ENCODE measurements around the gene LCP1. TPM values are rescaled to one million over a fixed set of nuclear protein-coding genes. Genes with fewer than 3 reads are reported as not detected.

Gene LCP1
- total and polyA plus RNA-seq, 9 of the 15 experiments (the other 6 are each of a cell fraction or from before 2014, with no cell fraction given): 83.0 to 255 (median 163) TPM

GRCh38 chr13:46126552-46127357 is 55.2 kb downstream of the LCP1 start (continued):
- no peak for TF ChIP-seq HMGN3 (IDR thresholded peaks at IDR 0.05; ENCODE audit: borderline replicate concordance, extremely low read depth, insufficient read length, low read depth, low read length)
- peak; percentile 86 to 98 (median 98) for TF ChIP-seq CTCF (IDR thresholded peaks at IDR 0.05 in 2 of 3, conservative IDR thresholded peaks at IDR 0.05 in 1 of 3; ENCODE audit: insufficient read depth in 2 of 3, low read depth in 1 of 3, low read length in 3 of 3)
- 0 out of 2 replicates have a peak, but pooled peaks have one; percentile 13 for TF ChIP-seq CC2D1A (IDR thresholded peaks at IDR 0.05)
- no peak for TF ChIP-seq GMEB1 (CRISPR knock-in tag; IDR thresholded peaks at IDR 0.05)
- TF ChIP-seq CREB5 (CRISPR knock-in tag; IDR thresholded peaks at IDR 0.05): no peak
- peak; percentile 48; the same call in 1 of the 2 replicates for TF ChIP-seq HMBOX1 (IDR thresholded peaks at IDR 0.05)
- TF ChIP-seq PML (IDR thresholded peaks at IDR 0.05; ENCODE audit: low read length): 0 out of 2 replicates have a peak, but pooled peaks have one; percentile 13
- 0 out of 2 replicates have a peak, but pooled peaks have one; percentile 12 for TF ChIP-seq CREM (IDR thresholded peaks at IDR 0.05; ENCODE audit: low read depth)
- peak; percentile 43; the same call in 1 of the 2 replicates for TF ChIP-seq ZNF239 (CRISPR knock-in tag; IDR thresholded peaks at IDR 0.05)
- 0 out of 2 replicates have a peak, but pooled peaks have one; percentile 33 for TF ChIP-seq ARID2 (IDR thresholded peaks at IDR 0.05)
- peak; percentile 28 for TF ChIP-seq CTCFL (IDR thresholded peaks at IDR 0.05; ENCODE audit: borderline replicate concordance, insufficient read depth, low read depth, low read length, poor library complexity, severe bottlenecking)
- TF ChIP-seq MCM3 (IDR thresholded peaks at IDR 0.05): no peak
- TF ChIP-seq DEAF1 (CRISPR knock-in tag; IDR thresholded peaks at IDR 0.05): peak; percentile 69
- peak; percentile 53; the same call in 1 of the 2 replicates for TF ChIP-seq ARID3A (IDR thresholded peaks at IDR 0.05; ENCODE audit: borderline replicate concordance, low read depth, low read length)

Measured in K562 (cell line).